ENCODE data around the gene DNAH14. TPM values are rescaled to one million over a fixed set of nuclear protein-coding genes. Genes with fewer than 3 reads are reported as not detected.

DNAH14 gene
- total and polyA plus RNA-seq, 9 of the 15 experiments (the other 6 are each of a cell fraction or from before 2014, with no cell fraction given): 58.4 to 142 (median 98.4) TPM

DNA sequence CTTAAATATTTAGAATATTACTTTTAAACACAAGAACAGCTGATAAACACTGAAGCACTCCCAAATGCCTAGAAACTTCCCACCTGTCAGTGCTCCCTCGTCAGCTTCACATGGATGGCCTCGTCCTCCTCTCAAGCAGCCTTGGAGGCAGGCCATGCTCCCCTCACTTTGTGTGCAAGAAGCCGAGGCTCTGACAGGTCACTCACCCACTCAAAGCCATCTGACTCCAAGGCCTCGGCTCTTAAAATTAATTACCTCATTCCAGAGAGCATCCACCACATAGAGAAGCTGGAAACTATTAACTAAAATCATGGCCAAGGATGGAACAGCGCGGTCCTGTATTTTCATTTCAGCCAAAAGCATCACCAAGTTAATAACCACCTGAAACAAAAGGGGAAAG is 480.6 kb downstream of the DNAH14 start:
- Histone ChIP-seq H3K4me3 (no peak overlapping the region), H3K9me1 (ENCODE audit: control insufficient read depth, insufficient read depth, low read length) (no peaks in the 10 kb centered on the region), H2AFZ (ENCODE audit: low read depth, low read length) (no peak overlapping the region), H3K4me1 (replicated peaks in 1 of 2; ENCODE audit: control insufficient read depth in 2 of 2, insufficient read depth in 2 of 2, low read length in 2 of 2) (no peaks in the 10 kb centered on the region), H3K9me3 (replicated peaks; ENCODE audit: control insufficient read depth, insufficient read depth, low read depth, low read length) (no peaks in the 10 kb centered on the region), H4K20me1 (replicated peaks; ENCODE audit: control insufficient read depth, insufficient read depth, low read length) (no peaks in the 10 kb centered on the region; the same call in 1 of the 2 replicates), H3K9ac (ENCODE audit: insufficient read depth in 1 of 2, low read depth in 2 of 2, low read length in 2 of 2) (no peak overlapping the region), H3K79me2 (ENCODE audit: control insufficient read depth, insufficient read depth, low read length) (peaks cover 49% of the 10 kb centered on the region), H3K4me2 (ENCODE audit: insufficient read depth, low read length) (no peak overlapping the region), H3K36me3 (ENCODE audit: control insufficient read depth, insufficient read depth, low read length) (peaks cover 100% of the 10 kb centered on the region), H3K27me3 (ENCODE audit: control insufficient read depth in 2 of 2, insufficient read depth in 2 of 2, low read length in 2 of 2) (no peaks in the 10 kb centered on the region), H3K27ac (ENCODE audit: extremely low read depth, low read depth, low read length) (no peak overlapping the region)
- intact Hi-C loops (cut with micrococcal nuclease) (no loop called here), in situ Hi-C loops (cut with MboI) (no loop called here)
- DNase-seq (ENCODE audit: extremely low read depth in 1 of 4, low spot score in 3 of 4) (no peak), ATAC-seq (no peak; the same call in 2 of the 3 replicates), FAIRE-seq (no peak)
- WGBS (ENCODE audit: insufficient coverage, low coverage, missing lambda C conversion rate): 95% methylated on average over 6 of the region's 6 CpGs
- BruUV-seq (replicated peaks): no TSS peak
- CTCF ChIA-PET (ENCODE audit: low intra/inter-chr PET ratio): no interaction called here
- TF ChIP-seq SUPT5H (IDR thresholded peaks at IDR 0.05): peak; percentile 39
- TF ChIP-seq, protein P1, sequence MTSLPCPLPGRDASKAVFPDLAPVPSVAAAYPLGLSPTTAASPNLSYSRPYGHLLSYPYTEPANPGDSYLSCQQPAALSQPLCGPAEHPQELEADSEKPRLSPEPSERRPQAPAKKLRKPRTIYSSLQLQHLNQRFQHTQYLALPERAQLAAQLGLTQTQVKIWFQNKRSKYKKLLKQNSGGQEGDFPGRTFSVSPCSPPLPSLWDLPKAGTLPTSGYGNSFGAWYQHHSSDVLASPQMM (CRISPR knock-in tag; IDR thresholded peaks at IDR 0.05): no peak
- TF ChIP-seq, protein P2, sequence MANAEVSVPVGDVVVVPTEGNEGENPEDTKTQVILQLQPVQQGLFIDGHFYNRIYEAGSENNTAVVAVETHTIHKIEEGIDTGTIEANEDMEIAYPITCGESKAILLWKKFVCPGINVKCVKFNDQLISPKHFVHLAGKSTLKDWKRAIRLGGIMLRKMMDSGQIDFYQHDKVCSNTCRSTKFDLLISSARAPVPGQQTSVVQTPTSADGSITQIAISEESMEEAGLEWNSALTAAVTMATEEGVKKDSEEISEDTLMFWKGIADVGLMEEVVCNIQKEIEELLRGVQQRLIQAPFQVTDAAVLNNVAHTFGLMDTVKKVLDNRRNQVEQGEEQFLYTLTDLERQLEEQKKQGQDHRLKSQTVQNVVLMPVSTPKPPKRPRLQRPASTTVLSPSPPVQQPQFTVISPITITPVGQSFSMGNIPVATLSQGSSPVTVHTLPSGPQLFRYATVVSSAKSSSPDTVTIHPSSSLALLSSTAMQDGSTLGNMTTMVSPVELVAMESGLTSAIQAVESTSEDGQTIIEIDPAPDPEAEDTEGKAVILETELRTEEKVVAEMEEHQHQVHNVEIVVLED (CRISPR knock-in tag; IDR thresholded peaks at IDR 0.05): no peak
- POLR2A ChIA-PET: interaction anchor here (0.6 to 4.4 kb wide), 4 partner anchors 9 to 23 kb away, joined by 3 to 17 read pairs (median 11); no protein-coding TSS in a partner anchor

DNA sequence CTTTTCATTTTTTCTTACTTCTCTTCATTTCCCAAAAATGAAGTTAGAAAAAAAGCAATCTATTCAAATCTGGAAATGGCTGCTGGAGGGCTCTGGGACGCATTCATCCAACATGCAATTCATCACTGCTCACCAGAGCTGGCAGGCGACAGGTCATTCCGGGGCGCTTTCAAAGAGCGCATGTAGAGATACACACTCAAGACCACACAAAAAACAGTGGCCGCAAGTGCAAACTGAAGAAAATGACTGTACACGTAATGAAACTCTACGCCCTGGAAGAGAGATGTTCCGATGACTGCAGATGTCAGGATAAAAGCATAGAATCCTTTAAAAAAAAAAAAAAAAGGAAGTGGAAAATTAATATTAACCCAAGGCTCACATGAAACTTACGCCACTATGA is 482.8 kb downstream of the DNAH14 start:
- CTCF ChIA-PET (ENCODE audit: low intra/inter-chr PET ratio): no interaction called here
- no peaks in the 10 kb centered on the region; the same call in 1 of the 2 replicates for H4K20me1 ChIP-seq (replicated peaks; ENCODE audit: control insufficient read depth, insufficient read depth, low read length)
- no peaks in the 10 kb centered on the region for H3K4me1 ChIP-seq (replicated peaks in 1 of 2; ENCODE audit: control insufficient read depth in 2 of 2, insufficient read depth in 2 of 2, low read length in 2 of 2)
- in situ Hi-C loops (cut with MboI) (no loop called here), intact Hi-C loops (cut with micrococcal nuclease) (no loop called here)
- BruUV-seq (replicated peaks): no TSS peak
- POLR2A ChIA-PET: interaction anchor here (2.1 kb wide), 1 partner anchor 14 kb away, joined by 9 read pairs; no protein-coding TSS in a partner anchor
- H3K27me3 ChIP-seq (ENCODE audit: control insufficient read depth in 2 of 2, insufficient read depth in 2 of 2, low read length in 2 of 2): no peaks in the 10 kb centered on the region
- peaks cover 66% of the 10 kb centered on the region for H3K79me2 ChIP-seq (ENCODE audit: control insufficient read depth, insufficient read depth, low read length)
- H3K27ac ChIP-seq (ENCODE audit: extremely low read depth, low read depth, low read length): no peak overlapping the region
- H3K9ac ChIP-seq (ENCODE audit: insufficient read depth in 1 of 2, low read depth in 2 of 2, low read length in 2 of 2): no peak overlapping the region
- 98% methylated on average over 10 of the region's 10 CpGs for WGBS (ENCODE audit: insufficient coverage, low coverage, missing lambda C conversion rate)
- H3K36me3 ChIP-seq (ENCODE audit: control insufficient read depth, insufficient read depth, low read length): peaks cover 99% of the 10 kb centered on the region
- no peaks in the 10 kb centered on the region for H3K9me1 ChIP-seq (ENCODE audit: control insufficient read depth, insufficient read depth, low read length)
- no peak for DNase-seq (ENCODE audit: extremely low read depth in 1 of 4, low spot score in 3 of 4)
- no peak for ATAC-seq
- no peak for FAIRE-seq
- no peaks in the 10 kb centered on the region for H3K9me3 ChIP-seq (replicated peaks; ENCODE audit: control insufficient read depth, insufficient read depth, low read depth, low read length)
- H2AFZ ChIP-seq (ENCODE audit: low read depth, low read length): no peak overlapping the region
- no peak for TF ChIP-seq TAF7 (tag; IDR thresholded peaks at IDR 0.05)
- 0 out of 2 replicates have a peak, but pooled peaks have one; percentile 25 for TF ChIP-seq ZNF408 (CRISPR knock-in tag; IDR thresholded peaks at IDR 0.05; ENCODE audit: low read depth)
- H3K4me3 ChIP-seq: no peak overlapping the region
- H3K4me2 ChIP-seq (ENCODE audit: insufficient read depth, low read length): no peak overlapping the region

All from K562 (cell line).